Frontal cortex (tissue), 4 donors: ENCODE data around the gene TXLNG. TPM values are rescaled to one million over a fixed set of nuclear protein-coding genes. Genes with fewer than 3 reads are reported as not detected.
A peak's percentile ranks its signal among the peaks of the same experiment; 100 is the strongest.
"Not testable (repeated sequence)": the region's sequence is repeated elsewhere in the genome, so short reads cannot be mapped to it uniquely, and the experiment has no call there.

ENCODE experiments used
- DNase-seq, 2 donors: peaks; one replicate each; pipeline ENCODE4 v3.0.0; 2012; ENCODE audit warnings: low spot score in 2 of 2
- FAIRE-seq: peaks from 2 replicates; lab custom pipeline; 2012; peaks lifted over from hg19 to GRCh38; lab: Jason Lieb, UNC
- total RNA-seq: library from RNA; depleted of rRNA; stranded (reverse); fragments of >200 nt; gene quantifications from one replicate; pipeline ENCODE4 v1.2.3, GENCODE V29; 2014
- donor health status: control.
- donor health status: control.
- donor health status: control.

Gene TXLNG
- total RNA-seq, 1 donor from 2014 or later, result 11.8 TPM

- not testable (repeated sequence) for FAIRE-seq, DNase-seq
These were observed 1.8 kb upstream of the TXLNG start for GRCh38 chrX:16784440-16784839.

- DNase-seq (no peak), FAIRE-seq (no peak)
These were observed 773 bp upstream of the TXLNG start for GRCh38 chrX:16785247-16786138.

- FAIRE-seq, result no peak
- DNase-seq, result peak in 1 of 2 donors; percentile 29
These were observed 797 bp downstream of the TXLNG start for GRCh38 chrX:16786791-16787735.

- no peak for FAIRE-seq
- no peak for DNase-seq
These were observed 2.2 kb downstream of the TXLNG start for GRCh38 chrX:16788477-16788876.

GRCh38 chrX:16796298-16796697 lies 10.0 kb downstream of the TXLNG start:
- DNase-seq (no peak), FAIRE-seq (no peak)

- DNase-seq (no peak), FAIRE-seq (no peak)
These were observed 11.1 kb downstream of the TXLNG start for GRCh38 chrX:16797358-16797757.

- FAIRE-seq, result no peak
These were observed 11.6 kb downstream of the TXLNG start for GRCh38 chrX:16797841-16798240.

GRCh38 chrX:16804923-16805464 lies 18.7 kb downstream of the TXLNG start:
- DNase-seq (no peak), FAIRE-seq (no peak)

More at GRCh38 chrX:16797841-16798240, 11.6 kb downstream of the TXLNG start:
- no peak for DNase-seq

- DNase-seq (peak in 1 of 2 donors; percentile 24), FAIRE-seq (no peak)
These were observed 21.3 kb downstream of the TXLNG start for GRCh38 chrX:16807548-16807947.

GRCh38 chrX:16807976-16808542 lies 21.8 kb downstream of the TXLNG start:
- FAIRE-seq (no peak), DNase-seq (peak in 1 of 2 donors; percentile 18)

GRCh38 chrX:16814597-16814996 lies 28.3 kb downstream of the TXLNG start:
- no peak for DNase-seq
- no peak for FAIRE-seq

GRCh38 chrX:16819634-16820033 lies 33.4 kb downstream of the TXLNG start:
- DNase-seq, result no peak
- FAIRE-seq, result no peak

- FAIRE-seq (no peak), DNase-seq (no peak)
These were observed 36.5 kb downstream of the TXLNG start for GRCh38 chrX:16822723-16823122.

GRCh38 chrX:16825264-16826035 lies 39.2 kb downstream of the TXLNG start:
- no peak for FAIRE-seq
- DNase-seq, result no peak

GRCh38 chrX:16826207-16826606 lies 39.9 kb downstream of the TXLNG start:
- peak; percentile 30 for FAIRE-seq
- DNase-seq, result no peak

- DNase-seq, result no peak
These were observed 41.0 kb downstream of the TXLNG start for GRCh38 chrX:16827225-16827624.

GRCh38 chrX:16828124-16828908 lies 42.0 kb downstream of the TXLNG start:
- no peak for FAIRE-seq
- DNase-seq, result no peak

More at GRCh38 chrX:16827225-16827624, 41.0 kb downstream of the TXLNG start:
- no peak for FAIRE-seq

GRCh38 chrX:16832301-16832700 lies 46.0 kb downstream of the TXLNG start:
- FAIRE-seq (no peak), DNase-seq (no peak)
